CMK (cell line): Measurements from ENCODE around the gene SIPA1L3.

Experiments used
- DNase-seq: peaks from one replicate; pipeline ENCODE4 v3.0.0-alpha.2; 2010; ENCODE audit warnings: low read depth

The SIPA1L3 gene

DNA sequence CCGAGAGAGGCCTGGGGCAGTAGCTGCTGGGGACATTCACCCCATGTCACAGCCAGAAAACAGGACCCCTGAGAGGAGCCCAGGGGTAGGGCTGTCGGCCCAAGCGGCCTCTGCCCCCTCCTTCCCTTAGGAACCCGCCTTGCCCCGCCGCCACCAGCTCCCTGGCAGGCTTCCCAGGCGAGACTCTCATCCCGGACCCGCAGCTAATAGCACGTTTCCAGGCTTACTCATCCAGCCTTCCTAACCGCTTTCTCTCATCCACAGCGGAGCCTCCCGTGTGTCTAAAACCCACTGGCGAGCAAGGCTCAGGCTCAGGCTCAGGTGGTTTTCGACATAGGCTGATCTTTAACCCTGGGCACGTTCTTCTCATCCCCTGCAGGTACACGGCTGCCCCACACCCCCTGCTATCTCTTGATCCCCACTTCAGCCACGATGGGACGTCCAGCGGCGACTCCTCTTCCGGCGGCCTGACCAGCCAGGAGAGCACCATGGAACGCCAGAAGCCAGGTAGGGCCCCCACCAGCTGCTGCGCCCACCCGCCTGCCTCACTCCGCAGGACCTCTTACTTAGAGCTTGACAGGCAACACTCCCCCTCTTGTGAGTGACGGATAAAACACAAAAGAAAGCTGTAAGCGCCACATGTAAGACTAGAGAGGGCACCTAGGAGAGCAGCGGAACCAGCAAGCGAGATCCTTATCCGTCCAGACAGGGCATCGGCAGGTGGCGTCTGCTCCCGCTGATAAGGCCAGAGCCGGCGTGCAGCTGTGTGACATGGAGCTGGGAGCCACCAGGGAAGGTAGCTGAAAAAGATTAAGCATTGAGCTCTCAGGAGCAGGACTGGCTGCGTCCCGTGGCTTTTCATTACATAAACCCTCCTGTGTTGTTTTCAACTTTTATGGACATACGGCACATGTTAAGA is 245.7 kb downstream of the SIPA1L3 start:
- no peak for DNase-seq

GRCh38 chr19:38155453-38155852 is 248.4 kb downstream of the SIPA1L3 start:
- DNase-seq, result no peak

- DNase-seq, result no peak
These were observed 251.7 kb downstream of the SIPA1L3 start for GRCh38 chr19:38158730-38159129.

GRCh38 chr19:38162094-38162493 is 255.1 kb downstream of the SIPA1L3 start:
- DNase-seq, result no peak

DNA sequence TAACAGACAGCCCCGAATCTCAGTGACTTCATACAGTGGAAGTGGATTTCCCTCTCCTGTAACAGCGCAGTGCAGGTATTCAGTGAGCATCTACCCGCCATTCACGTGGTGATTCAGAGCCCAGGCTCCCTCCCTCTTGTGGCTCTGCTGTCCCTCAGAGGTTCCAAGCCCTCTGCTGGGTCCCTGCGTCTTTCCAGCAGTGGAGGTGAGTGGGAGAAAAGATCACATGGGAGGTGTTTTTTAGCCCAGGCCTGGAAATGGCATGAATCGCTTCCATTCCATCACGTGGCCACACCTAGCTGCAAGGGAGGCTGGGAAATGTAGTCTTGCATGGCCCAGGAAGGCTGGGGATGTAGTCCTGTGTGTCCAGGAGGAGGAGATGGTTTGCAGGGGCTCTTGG is 255.6 kb downstream of the SIPA1L3 start:
- DNase-seq, result no peak

DNA sequence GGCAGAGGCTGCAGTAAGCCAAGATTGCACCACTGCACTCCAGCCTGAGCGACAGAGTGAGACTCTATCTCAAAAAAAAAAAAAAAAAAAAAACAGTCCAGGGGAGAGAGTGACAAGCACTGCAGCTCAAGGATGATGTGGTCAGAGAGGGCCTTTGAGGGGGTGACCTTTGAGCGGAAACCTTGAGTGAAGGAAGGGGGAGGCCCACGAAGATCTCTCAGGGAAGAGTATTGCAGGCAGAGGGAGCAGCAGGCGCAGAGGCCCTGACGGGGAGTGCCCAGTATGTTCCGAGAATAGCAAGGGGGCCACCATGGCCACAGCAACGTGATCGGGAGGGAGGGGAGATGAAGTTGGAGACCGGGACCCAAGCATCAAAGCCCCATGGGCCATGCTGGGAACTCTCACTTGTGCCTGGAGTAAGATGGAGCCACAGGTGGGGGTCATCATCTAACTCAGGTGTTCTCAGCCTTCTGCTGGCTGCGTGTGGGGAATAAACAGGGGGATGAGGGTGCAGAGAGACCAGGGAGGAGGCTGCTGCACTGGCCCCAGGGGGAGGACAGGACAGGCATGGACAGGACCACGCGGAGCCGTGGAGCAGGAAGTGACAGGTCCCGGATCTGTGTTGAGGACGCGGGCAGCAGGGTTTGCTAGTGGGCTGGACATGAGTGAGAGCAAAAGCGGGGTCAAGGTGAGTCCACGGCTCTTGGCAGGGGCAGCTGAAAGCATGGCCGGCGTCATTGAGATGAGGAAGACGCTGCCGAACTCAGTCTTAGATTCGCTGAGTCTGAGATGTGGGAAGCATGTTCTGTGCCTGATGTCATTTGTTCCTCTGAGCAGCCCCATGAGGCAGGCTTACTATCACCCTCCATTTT is 256.6 kb downstream of the SIPA1L3 start:
- no peak for DNase-seq

DNA sequence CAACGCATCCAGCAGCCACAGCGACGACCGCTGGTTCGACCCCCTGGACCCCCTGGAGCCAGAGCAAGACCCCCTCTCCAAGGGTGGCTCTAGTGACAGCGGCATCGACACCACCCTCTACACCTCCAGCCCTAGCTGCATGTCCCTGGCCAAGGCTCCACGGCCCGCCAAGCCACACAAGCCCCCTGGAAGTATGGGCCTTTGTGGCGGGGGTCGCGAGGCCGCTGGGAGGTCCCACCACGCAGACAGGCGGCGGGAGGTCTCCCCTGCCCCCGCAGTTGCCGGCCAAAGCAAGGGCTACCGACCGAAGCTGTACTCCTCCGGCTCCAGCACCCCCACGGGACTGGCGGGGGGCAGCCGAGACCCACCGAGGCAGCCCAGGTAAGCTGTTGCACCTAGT is 257.5 kb downstream of the SIPA1L3 start:
- no peak for DNase-seq

GRCh38 chr19:38165335-38165734 is 258.3 kb downstream of the SIPA1L3 start:
- DNase-seq, result no peak

- peak; percentile 33 for DNase-seq
These were observed 261.6 kb downstream of the SIPA1L3 start for GRCh38 chr19:38168637-38169036.

- DNase-seq, result no peak
These were observed 263.3 kb downstream of the SIPA1L3 start for GRCh38 chr19:38170334-38170733.

DNA sequence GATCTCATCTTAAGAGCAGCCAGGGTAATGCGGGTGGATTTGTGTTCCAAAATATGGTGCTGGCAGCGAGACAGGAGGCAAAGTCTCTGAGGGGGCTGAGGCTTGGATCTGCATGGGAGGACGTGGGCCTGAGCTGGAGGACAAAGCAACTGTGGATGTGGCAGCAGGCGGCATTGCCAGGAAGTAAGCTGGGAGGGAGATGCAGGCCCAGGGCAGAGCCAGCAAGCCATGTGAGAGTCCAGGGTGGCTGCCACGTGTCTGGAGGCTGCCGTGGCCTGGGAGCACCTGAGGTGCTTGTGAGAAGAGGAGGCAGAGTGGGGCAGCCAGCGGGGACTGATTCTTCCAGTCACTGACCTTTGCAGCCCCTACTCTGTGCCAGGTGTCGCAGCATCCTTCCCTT is 265.0 kb downstream of the SIPA1L3 start:
- DNase-seq, result no peak

DNA sequence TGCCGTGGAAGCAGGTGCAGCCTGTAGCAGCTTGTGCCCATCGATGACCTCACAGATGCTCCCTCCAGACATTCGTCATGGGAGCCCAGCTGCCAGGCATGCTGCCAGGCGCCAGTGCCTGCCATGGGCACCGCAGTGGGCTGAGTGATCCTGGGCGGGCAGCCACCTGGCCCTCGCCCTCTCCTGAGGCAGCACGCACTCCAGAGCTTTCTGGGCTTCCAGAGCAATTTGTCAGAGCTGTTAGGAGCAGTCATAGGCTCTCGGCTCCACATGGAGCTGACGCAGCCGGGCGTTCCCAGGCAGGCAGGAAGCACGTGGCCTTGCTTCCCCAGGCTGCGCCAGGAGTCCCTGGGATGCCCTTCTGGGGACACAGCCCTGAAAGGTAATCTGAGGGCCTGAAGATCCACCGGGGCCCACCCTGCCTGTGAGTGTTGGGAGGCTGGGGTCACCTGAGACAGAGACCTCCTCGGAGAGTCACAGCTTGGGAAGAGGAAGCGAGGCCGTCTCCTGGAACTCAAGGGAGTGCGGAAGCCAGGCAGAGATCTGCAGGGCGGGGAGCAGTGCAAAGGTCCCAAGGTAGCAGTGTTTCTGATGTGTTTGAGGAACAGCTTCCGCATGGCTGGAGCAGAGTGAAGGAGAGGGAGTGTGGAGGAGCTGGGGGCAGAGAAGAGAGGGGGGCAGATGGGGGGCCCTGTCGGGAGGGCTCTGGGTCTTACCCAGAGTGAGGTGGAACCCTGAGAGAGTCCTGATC is 266.5 kb downstream of the SIPA1L3 start:
- DNase-seq, result no peak

DNA sequence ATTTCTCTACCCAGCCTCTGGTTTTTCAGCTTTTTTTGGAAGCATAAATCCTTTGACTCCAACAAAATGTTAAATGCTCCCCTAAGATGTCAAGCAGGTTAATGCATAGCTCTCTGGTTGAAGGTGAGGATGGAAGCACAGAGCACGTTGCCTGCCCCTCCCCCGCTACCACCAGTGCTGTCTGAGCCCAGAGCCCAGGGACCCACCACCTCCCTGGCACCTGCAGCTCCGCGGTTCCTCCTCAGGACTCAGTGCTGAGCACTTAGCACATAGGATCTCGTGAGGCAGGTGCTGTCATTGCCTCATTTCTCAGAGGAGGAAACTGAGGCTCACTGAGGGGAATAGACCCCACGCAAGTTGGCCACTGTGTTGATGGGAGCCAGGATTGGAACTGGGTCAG is 268.4 kb downstream of the SIPA1L3 start:
- no peak for DNase-seq

- no peak for DNase-seq
These were observed 273.1 kb downstream of the SIPA1L3 start for GRCh38 chr19:38180071-38180470.

- DNase-seq, result no peak
These were observed 275.7 kb downstream of the SIPA1L3 start for GRCh38 chr19:38182536-38183210.

DNA sequence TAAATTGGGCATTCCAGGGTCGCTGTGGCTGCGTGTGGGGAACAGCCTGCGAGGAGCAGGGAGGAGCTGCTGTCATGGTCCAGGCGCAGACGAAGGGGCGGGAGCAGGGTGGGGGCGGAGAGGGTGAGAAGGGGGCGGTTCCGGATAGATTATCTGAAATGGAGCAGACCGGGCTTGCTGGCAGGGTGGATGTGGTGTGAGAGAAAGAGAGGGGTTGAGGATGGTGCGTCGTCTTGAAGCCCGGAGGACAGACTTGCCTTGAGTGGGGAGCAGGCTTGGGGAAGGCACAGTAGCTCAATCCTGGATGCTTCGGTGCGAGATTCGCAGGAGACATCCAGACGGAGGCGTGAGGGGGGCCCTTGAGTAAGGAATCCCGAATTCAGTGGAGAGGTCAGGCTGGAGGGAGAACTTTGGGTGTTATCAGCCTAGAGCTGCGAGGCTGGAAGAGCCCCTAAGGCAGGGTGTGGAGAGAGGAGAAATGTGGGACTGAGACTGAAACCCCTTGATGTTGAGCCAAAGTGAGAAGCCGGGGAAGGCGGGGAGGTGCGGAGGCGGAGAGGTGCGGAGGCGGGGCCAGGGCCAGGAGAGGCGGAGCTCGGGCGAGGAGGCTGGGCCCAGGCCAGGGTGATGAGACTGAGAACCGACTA is 276.4 kb downstream of the SIPA1L3 start:
- DNase-seq, result no peak

GRCh38 chr19:38184815-38185214 is 277.8 kb downstream of the SIPA1L3 start:
- no peak for DNase-seq

GRCh38 chr19:38185562-38185961 is 278.6 kb downstream of the SIPA1L3 start:
- DNase-seq, result no peak

DNA sequence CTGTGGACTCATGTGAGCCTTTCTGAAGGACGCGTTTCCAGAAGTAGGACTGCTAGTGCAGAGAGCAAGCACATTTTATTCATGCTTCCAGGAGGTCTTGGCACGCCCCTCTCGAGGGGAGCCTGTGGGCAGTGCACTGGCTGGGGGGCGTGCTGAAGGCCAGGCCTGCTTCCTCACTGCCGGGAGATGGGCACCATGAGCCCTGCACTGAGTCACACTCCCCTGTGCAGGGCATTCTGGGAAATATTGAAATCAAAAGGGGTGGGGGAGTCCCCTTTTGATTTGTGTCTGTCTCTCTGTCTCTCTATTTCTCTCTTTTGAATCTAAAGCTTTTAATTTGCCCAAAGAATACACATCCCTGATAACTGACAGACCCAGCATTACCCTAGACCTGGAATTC is 283.1 kb downstream of the SIPA1L3 start:
- DNase-seq, result no peak

DNA sequence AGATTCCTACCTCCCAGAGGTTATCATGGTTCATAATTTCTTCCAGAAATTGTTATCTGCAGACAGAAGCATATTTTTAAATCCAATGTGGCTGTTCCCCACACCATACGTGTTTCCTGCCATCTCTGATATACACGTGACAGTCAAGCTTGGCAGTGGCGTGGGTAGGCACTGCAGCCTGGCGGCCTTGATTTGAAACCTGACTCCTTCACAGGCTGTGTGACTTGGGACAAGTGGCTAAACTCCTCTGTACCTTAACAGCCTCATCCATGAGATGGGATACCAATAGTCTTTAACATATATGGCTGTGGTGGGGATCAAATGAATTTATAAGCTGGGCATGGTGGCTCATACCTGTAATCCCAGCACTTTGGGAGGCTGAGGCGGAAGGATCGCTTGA is 283.8 kb downstream of the SIPA1L3 start:
- no peak for DNase-seq

DNA sequence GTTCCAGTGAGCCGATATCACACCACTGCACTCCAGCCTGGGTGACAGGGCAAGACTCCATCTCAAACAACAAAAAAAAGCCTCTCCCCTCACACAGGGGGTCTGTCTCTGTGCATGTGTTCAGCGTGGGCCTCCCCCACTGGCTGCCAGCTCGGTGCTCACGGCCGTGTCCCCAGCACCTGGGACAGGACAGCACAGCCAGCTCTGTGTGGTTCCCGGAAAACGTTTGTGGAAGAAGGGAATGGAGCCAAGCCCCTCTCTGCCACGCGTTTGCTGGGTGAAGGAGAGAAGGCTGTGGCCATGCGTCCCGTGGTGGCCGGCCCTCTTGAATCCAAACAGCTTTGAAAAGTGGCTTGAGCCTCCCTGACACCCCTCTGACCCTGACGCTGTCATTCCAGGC is 284.7 kb downstream of the SIPA1L3 start:
- DNase-seq, result no peak
